K562 (cell line): ENCODE measurements around the gene ZNF112. TPM values are rescaled to one million over a fixed set of nuclear protein-coding genes. Genes with fewer than 3 reads are reported as not detected.
A peak's percentile ranks its signal among the peaks of the same experiment; 100 is the strongest.

ENCODE experiments used
- ATAC-seq: fragments of 200-7000 bp; cut with Tn5 transposase; 3 replicates; pipeline ENCODE4 v1.9.1; 2020; ENCODE audit warnings: moderate library complexity
- BruUV-seq: library from RNA; stranded (reverse); fragments of 400-500 nt; replicated peaks from 2 replicates; lab custom pipeline; 2021; lab: Mats Ljungman, UMichigan
- CTCF ChIA-PET: fragments of 300-600 bp; formaldehyde crosslinking; extraction: SDS; loops from one replicate; lab custom pipeline; 2021; ENCODE audit warnings: low intra/inter-chr PET ratio; lab: Yijun Ruan, JAX
- POLR2A ChIA-PET: fragments of 300-600, 350-650 bp; sonication (Branson Sonifier 250); formaldehyde crosslinking; extraction: SDS; loops from one replicate; lab custom pipeline; 2021; ENCODE audit warnings: antibody characterized with exemption, inconsistent platforms; lab: Yijun Ruan, JAX
- DNase-seq, 4 experiments: peaks; one replicate each; pipeline versions ENCODE4 v3.0.0 to v3.0.0-alpha.2; 2011 to 2018; ENCODE audit warnings: low spot score in 3 of 4, mixed read lengths in 3 of 4; ENCODE audit errors: extremely low read depth in 1 of 4
- FAIRE-seq: peaks from 2 replicates; lab custom pipeline; 2011; peaks lifted over from hg19 to GRCh38; lab: Jason Lieb, UNC
- H2AFZ ChIP-seq: 2 replicates; pipeline ENCODE4 v1.6.0; 2011; ENCODE audit warnings: low read depth, low read length, control low read depth, inconsistent platforms
- H3K27ac ChIP-seq: fragments of 200-600 bp; 3 replicates; pipeline ENCODE4 v1.8.0; 2011; ENCODE audit warnings: low read depth, mild to moderate bottlenecking, control low read depth, inconsistent platforms, low read length, moderate library complexity, mixed read lengths; ENCODE audit errors: extremely low read depth
- H3K27me3 ChIP-seq, 2 experiments: fragments of 300-600 bp in 1 of 2; 2 replicates in 1 of 2; 3 replicates in 1 of 2; pipeline versions ENCODE4 v1.6.0 to v1.8.0; 2011; ENCODE audit warnings: inconsistent platforms in 2 of 2, low read length in 2 of 2, mild to moderate bottlenecking in 1 of 2, mixed read lengths in 1 of 2, moderate library complexity in 1 of 2; ENCODE audit not compliant: control insufficient read depth in 2 of 2, insufficient read depth in 2 of 2
- H3K36me3 ChIP-seq: fragments of 300-600 bp; 3 replicates; pipeline ENCODE4 v1.8.0; 2011; ENCODE audit warnings: mild to moderate bottlenecking, low read length, inconsistent platforms; ENCODE audit not compliant: control insufficient read depth, insufficient read depth
- H3K4me1 ChIP-seq, 2 experiments: fragments of 200-600 bp in 1 of 2; replicated peaks in 1 of 2; 2 replicates in 1 of 2; 3 replicates in 1 of 2; pipeline versions ENCODE4 v1.5.1 to v1.8.0; 2011; ENCODE audit warnings: inconsistent platforms in 2 of 2, low read length in 2 of 2, mild to moderate bottlenecking in 1 of 2, mixed read lengths in 1 of 2, moderate library complexity in 1 of 2; ENCODE audit not compliant: control insufficient read depth in 2 of 2, insufficient read depth in 2 of 2
- H3K4me2 ChIP-seq: 2 replicates; pipeline ENCODE4 v1.6.1; 2011; ENCODE audit warnings: low read length, control low read depth, inconsistent platforms, mixed read lengths; ENCODE audit not compliant: insufficient read depth
- H3K4me3 ChIP-seq: fragments of 200-600 bp; sonication (generic), shearing (Covaris generic); 2 replicates; pipeline ENCODE4 v1.5.1; 2016; ENCODE audit warnings: control low read depth, inconsistent platforms
- H3K79me2 ChIP-seq: fragments of 200-600 bp; 3 replicates; pipeline ENCODE4 v1.8.0; 2011; ENCODE audit warnings: low read length, inconsistent platforms; ENCODE audit not compliant: control insufficient read depth, insufficient read depth
- H3K9ac ChIP-seq, 2 experiments: 2 replicates each; pipeline versions ENCODE4 v1.6.0 to v1.6.1; 2011; ENCODE audit warnings: low read depth in 2 of 2, low read length in 2 of 2, control low read depth in 1 of 2, inconsistent platforms in 1 of 2, mild to moderate bottlenecking in 1 of 2, mixed read lengths in 1 of 2; ENCODE audit not compliant: insufficient read depth in 1 of 2
- H3K9me1 ChIP-seq: one replicate; pipeline ENCODE4 v1.6.0; 2011; ENCODE audit warnings: inconsistent platforms, mild to moderate bottlenecking, low read length, moderate library complexity; ENCODE audit not compliant: control insufficient read depth, insufficient read depth
- H3K9me3 ChIP-seq: replicated peaks from 2 replicates; pipeline ENCODE4 v1.5.1; 2011; ENCODE audit warnings: low read depth, low read length, inconsistent platforms; ENCODE audit not compliant: control insufficient read depth, insufficient read depth
- H4K20me1 ChIP-seq: replicated peaks from 2 replicates; pipeline ENCODE4 v1.6.1; 2011; ENCODE audit warnings: low read length, inconsistent platforms, mixed read lengths; ENCODE audit not compliant: control insufficient read depth, insufficient read depth
- CEBPB ChIP-seq: fragments of 450-650 bp; IDR thresholded peaks from 2 replicates; pipeline ENCODE4 v1.6.1; 2016; ENCODE audit warnings: missing genetic modification characterization, missing compliant biosample characterization
- CEBPG ChIP-seq, 3 experiments: fragments of 200-800 bp in 1 of 3; sonication (Bioruptor generic) in 1 of 3; sonication (generic) in 1 of 3; formaldehyde crosslinking in 1 of 3; IDR thresholded peaks in 2 of 3; conservative IDR thresholded peaks in 1 of 3; 2 replicates each; pipeline versions ENCODE4 v1.6.1 to v1.8.0; 2016 to 2022; ENCODE audit warnings: missing compliant biosample characterization in 2 of 3, missing genetic modification characterization in 2 of 3, mild to moderate bottlenecking in 1 of 3, missing genetic modification reagents in 1 of 3
- CREB1 ChIP-seq, 2 experiments: sonication (generic) in 1 of 2; formaldehyde crosslinking in 1 of 2; IDR thresholded peaks; 2 replicates each; pipeline versions ENCODE4 v1.6.1 to v1.8.0; 2012 to 2022; ENCODE audit warnings: inconsistent platforms in 1 of 2, mild to moderate bottlenecking in 1 of 2, missing genetic modification reagents in 1 of 2, moderate library complexity in 1 of 2
- DACH1 ChIP-seq: fragments of 450-650 bp; IDR thresholded peaks from 2 replicates; pipeline ENCODE4 v1.6.1; 2018; ENCODE audit not compliant: partially characterized antibody
- HDAC3 ChIP-seq: fragments of 450-650 bp; IDR thresholded peaks from 2 replicates; pipeline ENCODE4 v1.6.1; 2018; ENCODE audit warnings: borderline replicate concordance, mild to moderate bottlenecking, moderate library complexity; ENCODE audit not compliant: partially characterized antibody
- HES1 ChIP-seq: fragments of 450-650 bp; IDR thresholded peaks from 2 replicates; pipeline ENCODE4 v1.6.1; 2016; ENCODE audit warnings: low read depth, mild to moderate bottlenecking, moderate library complexity
- MBD2 ChIP-seq: sonication (generic); IDR thresholded peaks from 2 replicates; pipeline ENCODE4 v1.6.1; 2016; ENCODE audit warnings: low read depth, borderline replicate concordance
- MECOM ChIP-seq: fragments of 250-450 bp; sonication (Bioruptor Pico); IDR thresholded peaks from 2 replicates; pipeline ENCODE4 v1.8.0; 2022; ENCODE audit warnings: inconsistent platforms
- MTA3 ChIP-seq: fragments of 450-650 bp; formaldehyde crosslinking; IDR thresholded peaks from 2 replicates; pipeline ENCODE4 v1.6.1; 2017; ENCODE audit warnings: mild to moderate bottlenecking, borderline replicate concordance
- PHF20 ChIP-seq: fragments of 450-650 bp; IDR thresholded peaks from 2 replicates; pipeline ENCODE4 v1.6.1; 2018; ENCODE audit not compliant: partially characterized antibody
- POLR2AphosphoS5 ChIP-seq: IDR thresholded peaks from 2 replicates; pipeline ENCODE4 v1.6.1; 2011; ENCODE audit warnings: mild to moderate bottlenecking, low read depth, low read length, moderate library complexity; ENCODE audit not compliant: control insufficient read depth, insufficient read depth
- SIN3B ChIP-seq: fragments of 450-650 bp; IDR thresholded peaks from 2 replicates; pipeline ENCODE4 v1.6.1; 2017; ENCODE audit warnings: low read depth, mild to moderate bottlenecking, moderate library complexity
- SMARCC2 ChIP-seq: fragments of 450-650 bp; IDR thresholded peaks from 2 replicates; pipeline ENCODE4 v1.6.1; 2017; ENCODE audit warnings: antibody characterized with exemption, moderate library complexity, mild to moderate bottlenecking, low read depth
- TEAD4 ChIP-seq, 2 experiments: sonication (generic) in 1 of 2; formaldehyde crosslinking in 1 of 2; IDR thresholded peaks; 2 replicates each; pipeline versions ENCODE4 v1.6.1 to v1.8.0; 2012 to 2022; ENCODE audit warnings: borderline replicate concordance in 1 of 2, inconsistent platforms in 1 of 2, low read length in 1 of 2, mild to moderate bottlenecking in 1 of 2, missing genetic modification reagents in 1 of 2
- WGBS: fragments of 100-300 bp; shearing (Covaris generic); methylation state at CpG from one replicate; pipeline ENCODE4 v1.1.6; 2016; ENCODE audit warnings: low coverage, mixed read lengths; ENCODE audit not compliant: insufficient coverage; ENCODE audit errors: missing lambda C conversion rate; 5-methylcytosine and 5-hydroxymethylcytosine counted together
- in situ Hi-C: fragments of 300-500 bp; cut with MboI; formaldehyde crosslinking; loops from 4 replicates; pipeline ENCODE4 v1.15.0; 2018; ENCODE audit warnings: inconsistent platforms, mixed read lengths
- intact Hi-C: fragments of 100-400 bp; cut with micrococcal nuclease; formaldehyde crosslinking; loops from 2 replicates; pipeline ENCODE4 v1.14.2; 2022
- polyA plus RNA-seq, 8 experiments: library from polyadenylated mRNA; depleted of rRNA in 4 of 8; stranded (reverse) in 5 of 8; unstranded in 3 of 8; fragments of >200 nt; fragmentation: Nextera tagmentation in 2 of 8; fragmentation: Illumina TruSeq in 1 of 8; extraction: Ambion mirVana in 2 of 8; extraction: Trizol in 1 of 8; gene quantifications; 2 replicates each; pipeline versions ENCODE4 v1.2.1 to v1.2.3, GENCODE V29; 2011 to 2014; ENCODE audit warnings: inconsistent platforms in 1 of 8, missing spikeins in 1 of 8
- total RNA-seq, 7 experiments: library from RNA; depleted of rRNA in 6 of 7; stranded (reverse); fragments of >200 nt in 6 of 7; fragmentation: Illumina TruSeq in 2 of 7; extraction: Trizol in 2 of 7; gene quantifications; 2 replicates each; pipeline versions ENCODE4 v1.2.1 to v1.2.3, GENCODE V29; 2011 to 2021; ENCODE audit warnings: low replicate concordance in 1 of 7

ZNF112 gene
- total and polyA plus RNA-seq, 9 of the 15 experiments (the other 6 are each of a cell fraction or from before 2014, with no cell fraction given), result 0.21 to 1.3 (median 0.61) TPM

GRCh38 chr19:44303320-44303719 is 53.2 kb downstream of the ZNF112 start:
- H3K36me3 ChIP-seq, result no peaks in the 10 kb centered on the region; the same call in 2 of the 3 replicates
- POLR2A ChIA-PET, result interaction anchor here (0.7 kb wide), 1 partner anchor 1080 kb away, joined by 3 read pairs; no protein-coding TSS in a partner anchor
- H3K27ac ChIP-seq, result no peak overlapping the region
- no peaks in the 10 kb centered on the region for H3K9me1 ChIP-seq
- no peaks in the 10 kb centered on the region for H4K20me1 ChIP-seq
- no peak overlapping the region for H3K9ac ChIP-seq
- H3K4me3 ChIP-seq, result no peak overlapping the region; the same call in 1 of the 2 replicates
- FAIRE-seq, result no peak
- TF ChIP-seq MBD2 (no peak), PHF20 (no peak)
- TF ChIP-seq, all 486 proteins: peak for 0
- Histone ChIP-seq H3K27me3 (no peaks in the 10 kb centered on the region; a peak in 1 of 5 replicates), H2AFZ (peak overlapping the region; percentile 35; the same call in 1 of the 2 replicates), H3K79me2 (no peaks in the 10 kb centered on the region), H3K9me3 (no peaks in the 10 kb centered on the region; the same call in 1 of the 2 replicates), H3K4me1 (peaks cover 4% of the 10 kb centered on the region in 2 experiments; a peak in 2 of 5 replicates), H3K4me2 (peak overlapping the region; percentile 51)
- in situ Hi-C loops (no loop called here), intact Hi-C loops (loop anchor here (10.0 kb wide), 1 partner anchor 89 kb away; the partner anchor contains the start of gene ZNF227)
- DNase-seq (no peak), ATAC-seq (no peak)
- BruUV-seq, result no TSS peak
- 53% methylated on average over 4 of the region's 4 CpGs for WGBS
- CTCF ChIA-PET, result no interaction called here

GRCh38 chr19:44284968-44285367 is 71.5 kb downstream of the ZNF112 start:
- POLR2A ChIA-PET, result no interaction called here
- no peak for TF ChIP-seq SIN3B
- no peak for TF ChIP-seq HES1
- TF ChIP-seq CEBPB (tag), result no peak
- no peak for TF ChIP-seq CEBPG (CRISPR knock-in tag; IDR thresholded peaks at IDR 0.05)
- TF ChIP-seq CEBPG (tag; conservative IDR thresholded peaks at IDR 0.05 in 1 of 2, IDR thresholded peaks at IDR 0.05 in 1 of 2), result no peak
- TF ChIP-seq CREB1 (IDR thresholded peaks at IDR 0.05), result no peak
- TF ChIP-seq CREB1 (CRISPR knock-in tag; IDR thresholded peaks at IDR 0.05), result no peak
- no peak for TF ChIP-seq MTA3
- TF ChIP-seq SMARCC2, result no peak
- TF ChIP-seq POLR2AphosphoS5, result no peak
- TF ChIP-seq TEAD4 (IDR thresholded peaks at IDR 0.05; ENCODE audit: low read length), result no peak
- no peak for TF ChIP-seq TEAD4 (CRISPR knock-in tag; IDR thresholded peaks at IDR 0.05; ENCODE audit: borderline replicate concordance)
- TF ChIP-seq HDAC3, result no peak
- no peak for TF ChIP-seq MECOM (CRISPR knock-in tag)
- TF ChIP-seq DACH1, result no peak

More at GRCh38 chr19:44284968-44285367, 71.5 kb downstream of the ZNF112 start:
- no peaks in the 10 kb centered on the region for H4K20me1 ChIP-seq
- H3K36me3 ChIP-seq, result no peaks in the 10 kb centered on the region
- H3K9me3 ChIP-seq, result 0 out of 2 replicates have a peak, but pooled peaks cover 7% of the 10 kb centered on the region
- no peak overlapping the region for H3K4me3 ChIP-seq
- H3K4me1 ChIP-seq, result no peaks in the 10 kb centered on the region
- no peak overlapping the region for H3K4me2 ChIP-seq
- H3K79me2 ChIP-seq, result no peaks in the 10 kb centered on the region
- H3K9me1 ChIP-seq, result no peaks in the 10 kb centered on the region
- H3K9ac ChIP-seq, result no peak overlapping the region
- WGBS, result 0% methylated on average over 4 of the region's 4 CpGs
- no peak overlapping the region for H2AFZ ChIP-seq
- no peaks in the 10 kb centered on the region for H3K27me3 ChIP-seq
- FAIRE-seq (no peak), DNase-seq (no peak), ATAC-seq (no peak)
- in situ Hi-C loops, result no loop called here
- H3K27ac ChIP-seq, result no peak overlapping the region
- intact Hi-C loops, result no loop called here
- CTCF ChIA-PET, result no interaction called here
- no TSS peak for BruUV-seq
